ENCODE data around the gene GOLGA6L25. TPM values are rescaled to one million over a fixed set of nuclear protein-coding genes. Genes with fewer than 3 reads are reported as not detected.
"Not testable (repeated sequence)": the region's sequence is repeated elsewhere in the genome, so short reads cannot be mapped to it uniquely, and the experiment has no call there.

The GOLGA6L25 gene
- total RNA-seq: not detected
- not detected for polyA plus RNA-seq (ENCODE audit: insufficient read depth in 1 of 8, insufficient read length in 8 of 8, low replicate concordance in 1 of 8)
- long read RNA-seq, donor 1: 0 reads
- long read RNA-seq, donor 2: 0 reads
- long read RNA-seq, donor 3: 0 reads
- long read RNA-seq, donor 4: 0 reads
- long read RNA-seq, donor 5: 0 reads
- long read RNA-seq, donor 6: 0 reads
- long read RNA-seq, donor 7: 0 reads
- long read RNA-seq, donor 8: 0 reads
- long read RNA-seq, donor 9: 0 reads
- long read RNA-seq, donor 10: 0 reads
- long read RNA-seq, donor 11: 0 reads

DNA sequence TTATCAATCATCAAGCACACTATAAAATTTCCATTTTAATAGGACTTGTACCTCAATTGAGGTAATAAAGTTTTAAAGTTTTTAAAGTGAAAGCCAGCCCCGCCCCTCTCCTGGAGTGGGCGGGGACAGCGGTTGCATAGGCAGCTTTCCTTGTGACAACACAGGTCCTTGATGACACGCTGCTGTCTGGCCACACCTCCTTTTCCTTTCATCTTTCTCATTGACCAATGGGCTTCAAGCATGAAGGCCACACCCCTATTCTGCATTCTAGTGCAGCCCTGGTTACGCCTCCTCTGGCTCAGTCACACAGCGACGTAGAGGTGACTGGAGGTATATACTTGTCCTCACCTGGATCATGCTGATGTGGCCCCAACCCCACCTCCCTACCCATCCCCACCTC lies at the start of gene GOLGA6L25:
GOLGA6L25 (plus strand) TSS at position 301 of the 400 bp plus-strand sequence; CDS start at position 362, 61 bp downstream.
- not testable (repeated sequence) for H3K4me1 ChIP-seq (ENCODE audit: control insufficient read depth, insufficient read depth, low read length); H3K27me3 ChIP-seq (ENCODE audit: control insufficient read depth, insufficient read depth, low read length); H3K27ac ChIP-seq (ENCODE audit: low read length); DNase-seq; H3K36me3 ChIP-seq (ENCODE audit: control insufficient read depth, insufficient read depth, low read length); H3K4me3 ChIP-seq (ENCODE audit: low read length); H3K9me3 ChIP-seq (replicated peaks; ENCODE audit: control insufficient read depth, low read depth, low read length)
- no CpG with 5 or more reads among the region's 7 CpGs for WGBS (ENCODE audit: insufficient coverage)

DNA sequence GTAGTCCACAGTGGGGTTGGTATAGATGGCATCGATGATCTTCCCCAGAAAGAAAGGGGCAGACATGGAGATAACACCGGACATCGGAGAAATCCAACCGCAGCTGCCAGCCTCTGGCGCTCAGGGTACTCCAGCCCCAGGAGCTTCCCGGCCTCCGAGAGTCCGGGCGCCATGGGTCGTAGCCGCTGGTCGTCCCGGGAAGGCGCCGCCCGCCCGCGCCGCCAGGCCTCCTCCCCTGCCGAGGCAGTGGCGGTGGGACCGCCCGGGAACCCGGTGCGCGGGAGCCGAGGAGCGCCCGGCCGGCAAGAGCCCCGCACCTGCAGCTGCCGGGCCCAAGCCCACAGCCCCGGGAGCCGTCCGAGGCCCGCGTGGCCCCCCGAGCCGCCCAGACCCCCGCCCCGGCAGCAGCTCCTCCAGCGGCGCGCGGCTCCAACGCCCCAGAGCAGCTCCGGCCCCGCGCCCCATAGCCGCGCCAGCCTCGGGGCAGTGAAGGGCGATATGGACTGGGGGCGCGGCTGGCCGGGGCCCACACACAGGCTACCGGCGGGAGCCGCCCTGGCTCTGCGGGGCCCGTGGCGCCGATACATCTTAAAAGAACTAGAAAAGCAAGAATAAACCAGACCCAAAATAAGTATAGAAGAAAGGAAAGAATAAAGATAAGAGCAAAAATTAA lies 45.0 kb upstream of the GOLGA6L25 start:
- WGBS (ENCODE audit: insufficient coverage): no CpG with 5 or more reads among the region's 63 CpGs
- H3K36me3 ChIP-seq (ENCODE audit: control insufficient read depth, insufficient read depth, low read length); H3K4me3 ChIP-seq (ENCODE audit: low read length): not testable (repeated sequence)

DNA sequence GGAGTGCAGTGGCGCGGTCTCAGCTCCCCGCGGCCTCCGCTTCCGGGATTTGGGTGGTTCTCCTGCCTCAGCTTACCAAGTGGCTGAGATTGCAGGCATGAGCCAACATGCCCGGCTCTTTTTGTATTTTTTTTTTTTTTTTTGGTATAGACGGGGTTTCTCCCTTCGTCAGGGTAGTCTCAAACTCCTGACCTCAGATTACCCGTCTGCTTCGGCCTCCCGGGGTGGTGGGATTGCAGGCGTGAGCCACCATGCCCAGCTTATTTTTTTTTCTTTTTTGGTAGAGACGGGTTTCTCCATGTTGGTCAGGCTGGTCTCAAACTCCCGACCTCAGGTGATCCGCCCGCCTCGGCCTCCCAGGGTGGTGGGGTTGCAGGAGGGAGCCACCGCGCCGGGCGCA lies 39.2 kb upstream of the GOLGA6L25 start:
- H3K36me3 ChIP-seq (ENCODE audit: control insufficient read depth, insufficient read depth, low read length); H3K4me1 ChIP-seq (ENCODE audit: control insufficient read depth, insufficient read depth, low read length); H3K4me3 ChIP-seq (ENCODE audit: low read length); H3K27ac ChIP-seq (ENCODE audit: low read length); DNase-seq; H3K9me3 ChIP-seq (replicated peaks; ENCODE audit: control insufficient read depth, low read depth, low read length); H3K27me3 ChIP-seq (ENCODE audit: control insufficient read depth, insufficient read depth, low read length): not testable (repeated sequence)
- no CpG with 5 or more reads among the region's 22 CpGs for WGBS (ENCODE audit: insufficient coverage)

More for the DNA sequence above, 45.0 kb upstream of the GOLGA6L25 start:
- H3K27ac ChIP-seq (ENCODE audit: low read length); H3K4me1 ChIP-seq (ENCODE audit: control insufficient read depth, insufficient read depth, low read length); DNase-seq; H3K9me3 ChIP-seq (replicated peaks; ENCODE audit: control insufficient read depth, low read depth, low read length); H3K27me3 ChIP-seq (ENCODE audit: control insufficient read depth, insufficient read depth, low read length): not testable (repeated sequence)

- not testable (repeated sequence) for H3K36me3 ChIP-seq (ENCODE audit: control insufficient read depth, insufficient read depth, low read length); H3K27me3 ChIP-seq (ENCODE audit: control insufficient read depth, insufficient read depth, low read length); H3K4me3 ChIP-seq (ENCODE audit: low read length); H3K4me1 ChIP-seq (ENCODE audit: control insufficient read depth, insufficient read depth, low read length); DNase-seq; H3K9me3 ChIP-seq (replicated peaks; ENCODE audit: control insufficient read depth, low read depth, low read length); H3K27ac ChIP-seq (ENCODE audit: low read length)
- no CpG with 5 or more reads among the region's 11 CpGs for WGBS (ENCODE audit: insufficient coverage)
Observed at GRCh38 chr15:28515208-28515607, 38.2 kb upstream of the GOLGA6L25 start.

- H3K27ac ChIP-seq (ENCODE audit: low read length); H3K9me3 ChIP-seq (replicated peaks; ENCODE audit: control insufficient read depth, low read depth, low read length); H3K4me1 ChIP-seq (ENCODE audit: control insufficient read depth, insufficient read depth, low read length); H3K36me3 ChIP-seq (ENCODE audit: control insufficient read depth, insufficient read depth, low read length); H3K27me3 ChIP-seq (ENCODE audit: control insufficient read depth, insufficient read depth, low read length); DNase-seq; H3K4me3 ChIP-seq (ENCODE audit: low read length): not testable (repeated sequence)
- no CpG with 5 or more reads among the region's 6 CpGs for WGBS (ENCODE audit: insufficient coverage)
Observed at GRCh38 chr15:28532954-28533353, 20.4 kb upstream of the GOLGA6L25 start, which contains the start of gene GOLGA8G. GOLGA8G (minus strand) TSS chr15:28532971; CDS start chr15:28532909, 62 bp downstream.

GRCh38 chr15:28573351-28573750 lies 20.0 kb downstream of the GOLGA6L25 start:
- H3K9me3 ChIP-seq (replicated peaks; ENCODE audit: control insufficient read depth, low read depth, low read length); H3K4me3 ChIP-seq (ENCODE audit: low read length); DNase-seq; H3K4me1 ChIP-seq (ENCODE audit: control insufficient read depth, insufficient read depth, low read length); H3K27me3 ChIP-seq (ENCODE audit: control insufficient read depth, insufficient read depth, low read length); H3K36me3 ChIP-seq (ENCODE audit: control insufficient read depth, insufficient read depth, low read length); H3K27ac ChIP-seq (ENCODE audit: low read length): not testable (repeated sequence)
- WGBS (ENCODE audit: insufficient coverage): no CpG with 5 or more reads among the region's 13 CpGs

DNA sequence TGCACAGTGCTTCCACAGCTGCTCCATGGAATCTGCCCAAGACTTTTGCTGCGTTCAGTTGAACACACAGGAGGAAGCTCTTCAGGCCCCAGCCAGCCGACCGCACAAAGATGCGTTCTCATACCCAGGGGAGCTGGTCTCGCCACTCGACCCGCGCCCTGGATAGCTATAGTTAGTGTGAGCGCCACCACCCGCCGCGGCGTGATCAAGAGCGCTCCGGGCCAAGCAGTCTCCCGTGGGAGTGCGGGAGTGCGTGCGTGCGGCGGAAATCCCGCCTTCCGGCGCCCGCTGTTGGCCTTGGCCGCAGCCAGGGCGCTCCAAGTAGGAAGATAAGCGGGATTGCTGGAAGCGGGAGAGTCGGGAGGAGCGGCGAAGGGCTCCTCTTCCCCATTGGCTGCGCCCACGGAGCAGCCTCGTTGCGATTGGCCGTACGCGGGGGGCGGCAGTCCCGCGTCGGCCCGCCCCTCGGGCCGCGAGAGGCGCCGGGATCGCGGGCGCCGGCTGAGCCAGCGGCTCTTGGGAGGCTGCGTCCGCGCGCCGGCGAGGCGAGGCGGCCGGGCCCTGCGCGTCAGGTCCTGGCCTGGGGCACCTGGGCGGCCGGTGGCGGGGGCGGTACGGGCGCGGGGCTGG lies 35.7 kb downstream of the GOLGA6L25 start:
- not testable (repeated sequence) for H3K4me3 ChIP-seq (ENCODE audit: low read length); DNase-seq; H3K4me1 ChIP-seq (ENCODE audit: control insufficient read depth, insufficient read depth, low read length); H3K36me3 ChIP-seq (ENCODE audit: control insufficient read depth, insufficient read depth, low read length); H3K9me3 ChIP-seq (replicated peaks; ENCODE audit: control insufficient read depth, low read depth, low read length); H3K27me3 ChIP-seq (ENCODE audit: control insufficient read depth, insufficient read depth, low read length); H3K27ac ChIP-seq (ENCODE audit: low read length)
- WGBS (ENCODE audit: insufficient coverage): no CpG with 5 or more reads among the region's 72 CpGs

- not testable (repeated sequence) for DNase-seq; H3K9me3 ChIP-seq (replicated peaks; ENCODE audit: control insufficient read depth, low read depth, low read length); H3K36me3 ChIP-seq (ENCODE audit: control insufficient read depth, insufficient read depth, low read length); H3K27ac ChIP-seq (ENCODE audit: low read length); H3K4me3 ChIP-seq (ENCODE audit: low read length); H3K4me1 ChIP-seq (ENCODE audit: control insufficient read depth, insufficient read depth, low read length); H3K27me3 ChIP-seq (ENCODE audit: control insufficient read depth, insufficient read depth, low read length)
- no CpG with 5 or more reads among the region's 9 CpGs for WGBS (ENCODE audit: insufficient coverage)
Observed at GRCh38 chr15:28589769-28590168, 36.4 kb downstream of the GOLGA6L25 start.

DNA sequence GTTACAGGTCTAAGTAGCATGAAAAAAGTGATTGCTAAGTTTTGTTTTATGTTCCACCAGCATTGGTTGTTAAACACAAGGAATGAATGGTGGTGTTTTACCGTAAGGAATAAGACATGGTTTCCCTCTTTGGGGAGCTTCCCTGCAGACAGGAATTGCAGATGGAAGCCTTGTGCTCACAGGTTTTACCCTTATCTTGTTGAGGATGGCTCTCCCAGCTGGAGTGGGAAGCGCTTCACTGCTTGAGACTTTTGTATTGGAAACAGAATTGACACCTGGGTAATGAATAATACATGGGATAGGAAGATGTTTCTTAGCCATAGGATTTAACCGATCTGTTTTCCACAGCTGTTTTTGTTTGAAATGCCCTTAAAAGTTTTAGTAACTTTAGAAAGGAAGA lies 39.0 kb downstream of the GOLGA6L25 start:
- not testable (repeated sequence) for H3K4me3 ChIP-seq (ENCODE audit: low read length); H3K4me1 ChIP-seq (ENCODE audit: control insufficient read depth, insufficient read depth, low read length); H3K27ac ChIP-seq (ENCODE audit: low read length); H3K27me3 ChIP-seq (ENCODE audit: control insufficient read depth, insufficient read depth, low read length); DNase-seq; H3K9me3 ChIP-seq (replicated peaks; ENCODE audit: control insufficient read depth, low read depth, low read length); H3K36me3 ChIP-seq (ENCODE audit: control insufficient read depth, insufficient read depth, low read length)
- no CpG with 5 or more reads among the region's 3 CpGs for WGBS (ENCODE audit: insufficient coverage)

DNA sequence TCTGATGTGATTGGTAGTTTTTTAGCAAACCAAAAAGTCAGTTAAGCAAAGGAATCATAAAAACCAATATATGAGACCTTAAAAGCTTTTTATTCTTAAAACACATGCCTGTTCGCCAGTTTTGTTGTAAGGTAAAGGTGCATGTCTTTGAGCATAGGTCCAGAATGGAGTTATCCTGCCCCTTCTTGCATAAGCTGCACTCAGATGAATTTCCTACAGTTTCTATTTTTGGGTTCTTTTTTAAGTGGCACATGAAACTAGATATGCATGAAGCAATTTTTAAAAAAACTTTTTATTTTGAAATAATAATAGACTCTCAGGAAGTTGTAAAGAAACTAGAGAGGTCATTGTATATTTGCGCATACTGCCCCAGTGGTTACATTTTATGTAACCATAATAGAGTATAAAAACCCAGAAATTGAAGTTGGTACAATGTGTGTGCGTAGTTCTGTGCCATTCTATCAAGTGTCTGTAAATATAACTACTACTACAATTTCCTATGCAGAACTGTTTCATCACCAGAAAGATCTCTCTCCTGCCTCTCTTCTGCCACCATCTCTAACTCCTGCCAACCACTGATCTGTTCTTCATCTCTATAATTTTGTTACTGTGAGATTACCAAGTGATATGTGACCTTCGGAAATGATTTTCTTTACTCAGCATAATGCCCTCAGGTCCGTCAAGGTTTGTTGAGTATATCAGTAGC lies 40.2 kb downstream of the GOLGA6L25 start:
- WGBS (ENCODE audit: insufficient coverage): no CpG with 5 or more reads among the region's 5 CpGs
- DNase-seq; H3K9me3 ChIP-seq (replicated peaks; ENCODE audit: control insufficient read depth, low read depth, low read length); H3K4me3 ChIP-seq (ENCODE audit: low read length); H3K27ac ChIP-seq (ENCODE audit: low read length); H3K4me1 ChIP-seq (ENCODE audit: control insufficient read depth, insufficient read depth, low read length); H3K27me3 ChIP-seq (ENCODE audit: control insufficient read depth, insufficient read depth, low read length); H3K36me3 ChIP-seq (ENCODE audit: control insufficient read depth, insufficient read depth, low read length): not testable (repeated sequence)

Data from muscle of leg (tissue), 16 donors.